Measurements from ENCODE around the gene WDR1.

- TF ChIP-seq CTCF (IDR thresholded peaks at IDR 0.05; ENCODE audit: low read depth, low read length, poor library complexity, severe bottlenecking) = no peak
- no peak for TF ChIP-seq EZH2phosphoT487 (IDR thresholded peaks at IDR 0.05; ENCODE audit: borderline replicate concordance, low read length)
These were observed 85.5 kb downstream of the WDR1 start for GRCh38 chr4:10030972-10031667.

Data from DOHH2 (cell line).